Fibroblast of lung (primary cell): Measurements from ENCODE around the gene THOC6. TPM values are rescaled to one million over a fixed set of nuclear protein-coding genes. Genes with fewer than 3 reads are reported as not detected.
A peak's percentile ranks its signal among the peaks of the same experiment; 100 is the strongest.

Experiments
- DNase-seq, 2 donors: peaks; one replicate each; pipeline versions ENCODE4 v3.0.0 to v3.0.0-alpha.2; 2010; ENCODE audit warnings: low read depth in 2 of 2
- H2AFZ ChIP-seq: 2 replicates; pipeline ENCODE4 v1.5.1; 2012; ENCODE audit warnings: low read length, control low read depth, inconsistent platforms
- H3K27ac ChIP-seq: 2 replicates; pipeline ENCODE4 v1.5.1; 2011; ENCODE audit warnings: low read length, control low read depth; ENCODE audit not compliant: insufficient read depth
- H3K27me3 ChIP-seq: 2 replicates; pipeline ENCODE4 v1.5.1; 2011; ENCODE audit warnings: mild to moderate bottlenecking, low read length; ENCODE audit not compliant: control insufficient read depth, insufficient read depth
- H3K36me3 ChIP-seq: 2 replicates; pipeline ENCODE4 v1.5.1; 2011; ENCODE audit warnings: low read length; ENCODE audit not compliant: control insufficient read depth, insufficient read depth
- H3K4me1 ChIP-seq: 2 replicates; pipeline ENCODE4 v1.5.1; 2011; ENCODE audit warnings: low read length; ENCODE audit not compliant: control insufficient read depth, insufficient read depth; ENCODE audit errors: extremely low read depth
- H3K4me2 ChIP-seq: 2 replicates; pipeline ENCODE4 v1.5.1; 2011; ENCODE audit warnings: low read length, control low read depth; ENCODE audit not compliant: insufficient read depth; ENCODE audit errors: extremely low read depth
- H3K4me3 ChIP-seq, 4 experiments: fragments of 200-600 bp in 1 of 4; sonication (generic) in 1 of 4; replicated peaks in 1 of 4; 2 replicates each; pipeline ENCODE4 v1.5.1; 2011 to 2016; ENCODE audit warnings: low read length in 4 of 4, low read depth in 3 of 4, mild to moderate bottlenecking in 3 of 4, control low read depth in 2 of 4, inconsistent platforms in 1 of 4, mixed read lengths in 1 of 4; ENCODE audit not compliant: insufficient read depth in 1 of 4; ENCODE audit errors: control extremely low read depth in 1 of 4
- H3K79me2 ChIP-seq: 2 replicates; pipeline ENCODE4 v1.5.1; 2012; ENCODE audit warnings: mild to moderate bottlenecking, low read length, inconsistent platforms; ENCODE audit not compliant: control insufficient read depth, insufficient read depth
- H3K9ac ChIP-seq: 2 replicates; pipeline ENCODE4 v1.5.1; 2011; ENCODE audit warnings: mild to moderate bottlenecking, low read length, control low read depth; ENCODE audit not compliant: insufficient read depth
- H3K9me3 ChIP-seq: 2 replicates; pipeline ENCODE4 v1.5.1; 2012; ENCODE audit warnings: low read depth, low read length; ENCODE audit not compliant: control insufficient read depth, insufficient read depth
- H4K20me1 ChIP-seq: 2 replicates; pipeline ENCODE4 v1.5.1; 2011; ENCODE audit warnings: low read length; ENCODE audit not compliant: control insufficient read depth, insufficient read depth; ENCODE audit errors: extremely low read depth
- EZH2 ChIP-seq: IDR thresholded peaks from 2 replicates; pipeline ENCODE4 v1.5.1; 2012; ENCODE audit warnings: low read length, control low read depth, mild to moderate bottlenecking; ENCODE audit errors: missing control alignments
- polyA plus RNA-seq, 2 donors: library from polyadenylated mRNA; depleted of rRNA in 1 of 2; stranded (reverse) in 1 of 2; unstranded in 1 of 2; fragments of >200 nt; gene quantifications; 2 replicates each; pipeline ENCODE4 v1.2.1, GENCODE V29; 2011 to 2012; ENCODE audit warnings: missing spikeins in 1 of 2
- total RNA-seq: library from RNA; depleted of rRNA; stranded (reverse); fragments of >200 nt; gene quantifications from 2 replicates; pipeline ENCODE4 v1.2.1, GENCODE V29; 2014
- TF ChIP-seq, protein P1 (sequence below), 2 donors: IDR thresholded peaks in 1 of 2; conservative IDR thresholded peaks in 1 of 2; 1 replicate in 1 of 2; 2 replicates in 1 of 2; pipeline ENCODE4 v1.5.1; 2011 to 2012; ENCODE audit warnings: low read length in 2 of 2, control low read depth in 1 of 2, inconsistent platforms in 1 of 2, low read depth in 1 of 2, mild to moderate bottlenecking in 1 of 2

Gene THOC6
- total and polyA plus RNA-seq, 2 donors (not counting 1 experiment from before 2014, with no cell fraction given) = 17.6 to 26.6 TPM

DNA sequence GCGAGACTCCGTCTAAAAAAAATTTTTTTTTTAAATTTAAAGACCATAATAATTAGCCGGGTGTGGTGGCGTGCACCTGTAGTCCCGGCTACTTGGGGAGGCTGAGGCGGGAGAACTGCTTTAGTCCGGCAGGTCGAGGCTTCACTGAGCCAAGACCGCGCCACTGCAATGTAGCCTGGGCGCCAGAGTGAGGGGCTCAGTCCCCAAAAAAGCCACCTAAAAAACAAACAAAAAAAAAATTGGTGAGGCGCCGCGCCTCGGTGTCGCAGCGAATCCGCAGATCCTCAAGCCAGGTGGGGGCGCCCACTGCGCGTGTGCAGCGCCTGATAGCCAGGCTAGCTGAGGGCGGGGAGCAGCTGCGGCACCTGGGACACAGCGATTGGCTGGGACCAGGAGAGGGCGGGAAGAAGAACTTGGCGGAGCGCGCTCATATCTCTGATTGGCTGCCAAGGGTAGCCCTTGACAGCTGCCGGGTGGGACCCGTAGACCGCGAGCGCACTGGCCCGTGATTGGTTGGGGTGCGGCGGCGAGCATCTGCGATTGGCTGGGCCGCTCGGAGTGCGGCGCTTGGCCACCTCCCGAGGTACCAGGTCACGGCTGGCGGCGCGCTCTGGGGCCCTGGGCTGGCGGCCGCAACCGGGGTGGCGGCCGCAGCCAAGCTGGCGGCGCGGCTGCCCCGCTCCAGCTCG lies 20.1 kb upstream of the THOC6 start:
- H3K4me2 ChIP-seq = no peak overlapping the region
- H3K27me3 ChIP-seq = peaks cover 4% of the 10 kb centered on the region
- no peaks in the 10 kb centered on the region for H4K20me1 ChIP-seq
- H3K9ac ChIP-seq = no peak overlapping the region
- H3K9me3 ChIP-seq = no peaks in the 10 kb centered on the region
- DNase-seq = peak; percentile 97 to 98
- TF ChIP-seq, protein P1, sequence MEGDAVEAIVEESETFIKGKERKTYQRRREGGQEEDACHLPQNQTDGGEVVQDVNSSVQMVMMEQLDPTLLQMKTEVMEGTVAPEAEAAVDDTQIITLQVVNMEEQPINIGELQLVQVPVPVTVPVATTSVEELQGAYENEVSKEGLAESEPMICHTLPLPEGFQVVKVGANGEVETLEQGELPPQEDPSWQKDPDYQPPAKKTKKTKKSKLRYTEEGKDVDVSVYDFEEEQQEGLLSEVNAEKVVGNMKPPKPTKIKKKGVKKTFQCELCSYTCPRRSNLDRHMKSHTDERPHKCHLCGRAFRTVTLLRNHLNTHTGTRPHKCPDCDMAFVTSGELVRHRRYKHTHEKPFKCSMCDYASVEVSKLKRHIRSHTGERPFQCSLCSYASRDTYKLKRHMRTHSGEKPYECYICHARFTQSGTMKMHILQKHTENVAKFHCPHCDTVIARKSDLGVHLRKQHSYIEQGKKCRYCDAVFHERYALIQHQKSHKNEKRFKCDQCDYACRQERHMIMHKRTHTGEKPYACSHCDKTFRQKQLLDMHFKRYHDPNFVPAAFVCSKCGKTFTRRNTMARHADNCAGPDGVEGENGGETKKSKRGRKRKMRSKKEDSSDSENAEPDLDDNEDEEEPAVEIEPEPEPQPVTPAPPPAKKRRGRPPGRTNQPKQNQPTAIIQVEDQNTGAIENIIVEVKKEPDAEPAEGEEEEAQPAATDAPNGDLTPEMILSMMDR (conservative IDR thresholded peaks at IDR 0.05 in 1 of 2, IDR thresholded peaks at IDR 0.05 in 1 of 2; ENCODE audit: low read depth in 1 of 2, low read length in 2 of 2) = peak in 1 of 2 donors; percentile 32
- no peak for TF ChIP-seq EZH2
- no peak overlapping the region for H3K4me3 ChIP-seq
- H3K4me1 ChIP-seq = no peaks in the 10 kb centered on the region
- no peaks in the 10 kb centered on the region for H3K79me2 ChIP-seq
- no peak overlapping the region for H3K27ac ChIP-seq
- H3K36me3 ChIP-seq = no peaks in the 10 kb centered on the region
- H2AFZ ChIP-seq = no peak overlapping the region

GRCh38 chr16:3004319-3004718 lies 19.5 kb upstream of the THOC6 start:
- Histone ChIP-seq H3K79me2 (no peaks in the 10 kb centered on the region), H3K9ac (no peak overlapping the region), H3K36me3 (no peaks in the 10 kb centered on the region), H3K27ac (no peak overlapping the region), H3K9me3 (no peaks in the 10 kb centered on the region), H3K4me1 (no peaks in the 10 kb centered on the region), H3K27me3 (peaks cover 4% of the 10 kb centered on the region), H3K4me2 (no peak overlapping the region), H4K20me1 (no peaks in the 10 kb centered on the region), H2AFZ (no peak overlapping the region), H3K4me3 (peak overlapping the region in 1 of 4 experiments; percentile 14)
- no peak for DNase-seq
- no peak for TF ChIP-seq EZH2
- TF ChIP-seq, protein P1 (conservative IDR thresholded peaks at IDR 0.05 in 1 of 2, IDR thresholded peaks at IDR 0.05 in 1 of 2; ENCODE audit: low read depth in 1 of 2, low read length in 2 of 2) = no peak

GRCh38 chr16:3004781-3005284 lies 19.0 kb upstream of the THOC6 start:
- no peak overlapping the region for H2AFZ ChIP-seq
- H3K4me3 ChIP-seq = peak overlapping the region in 2 of 4 experiments; percentile 14 to 32
- no peak for DNase-seq
- H3K27me3 ChIP-seq = peaks cover 7% of the 10 kb centered on the region
- no peaks in the 10 kb centered on the region for H3K9me3 ChIP-seq
- peak; percentile 29 for TF ChIP-seq EZH2
- TF ChIP-seq, protein P1 (conservative IDR thresholded peaks at IDR 0.05 in 1 of 2, IDR thresholded peaks at IDR 0.05 in 1 of 2; ENCODE audit: low read depth in 1 of 2, low read length in 2 of 2) = no peak
- H4K20me1 ChIP-seq = no peaks in the 10 kb centered on the region
- H3K79me2 ChIP-seq = no peaks in the 10 kb centered on the region
- no peaks in the 10 kb centered on the region for H3K36me3 ChIP-seq
- no peak overlapping the region for H3K27ac ChIP-seq
- peak overlapping the region; percentile 78 for H3K4me2 ChIP-seq
- no peaks in the 10 kb centered on the region for H3K4me1 ChIP-seq
- no peak overlapping the region for H3K9ac ChIP-seq
